HEK293 (cell line): ENCODE measurements around the gene IFT122.

Experiments
- CTCF ChIA-PET: fragments of 350-600 bp; formaldehyde crosslinking; extraction: SDS; loops from one replicate; lab custom pipeline; 2021; ENCODE audit warnings: antibody characterized with exemption; lab: Yijun Ruan, JAX
- POLR2A ChIA-PET: fragments of 300-600 bp; formaldehyde crosslinking; extraction: SDS; loops from one replicate; lab custom pipeline; 2020; ENCODE audit warnings: antibody characterized with exemption, inconsistent platforms; lab: Yijun Ruan, JAX
- H3K27ac ChIP-seq: fragments of 200-500 bp; sonication (Bioruptor generic); 2 replicates; pipeline ENCODE4 v1.5.1; 2014; ENCODE audit warnings: low read depth, low read length, control low read depth, inconsistent platforms; ENCODE audit errors: extremely low read depth
- H3K36me3 ChIP-seq, 2 experiments: fragments of 200-500 bp in 1 of 2; sonication (Bioruptor generic) in 1 of 2; 1 replicate in 1 of 2; 2 replicates in 1 of 2; pipeline ENCODE4 v1.5.1; 2014 to 2017; ENCODE audit warnings: inconsistent platforms in 2 of 2, low read length in 2 of 2; ENCODE audit not compliant: control insufficient read depth in 2 of 2, insufficient read depth in 1 of 2
- H3K4me1 ChIP-seq: fragments of 200-500 bp; sonication (Bioruptor generic); 2 replicates; pipeline ENCODE4 v1.5.1; 2014; ENCODE audit warnings: mild to moderate bottlenecking, low read length, inconsistent platforms; ENCODE audit not compliant: control insufficient read depth, insufficient read depth
- H3K4me3 ChIP-seq: 2 replicates; pipeline ENCODE4 v1.5.1; 2011; ENCODE audit warnings: low read depth, mild to moderate bottlenecking, control low read depth, low read length, moderate library complexity
- H3K9me3 ChIP-seq: fragments of 200-500 bp; sonication (Bioruptor generic); 2 replicates; pipeline ENCODE4 v1.5.1; 2014; ENCODE audit warnings: low read depth, low read length, inconsistent platforms; ENCODE audit not compliant: control insufficient read depth, insufficient read depth
- GLI4 ChIP-seq: fragments of 450-650 bp; formaldehyde crosslinking; IDR thresholded peaks from 2 replicates; pipeline ENCODE4 v1.5.1; 2016; ENCODE audit warnings: missing biosample characterization, missing genetic modification characterization
- SCRT2 ChIP-seq: fragments of 450-650 bp; formaldehyde crosslinking; IDR thresholded peaks from 2 replicates; pipeline ENCODE4 v1.5.1; 2016; ENCODE audit warnings: missing biosample characterization, missing genetic modification characterization
- SP2 ChIP-seq: fragments of 450-650 bp; formaldehyde crosslinking; IDR thresholded peaks from 2 replicates; pipeline ENCODE4 v1.5.1; 2016; ENCODE audit warnings: missing biosample characterization, missing genetic modification characterization
- TSHZ1 ChIP-seq: fragments of 450-650 bp; formaldehyde crosslinking; IDR thresholded peaks from 2 replicates; pipeline ENCODE4 v1.5.1; 2016; ENCODE audit warnings: missing biosample characterization, missing genetic modification characterization, borderline replicate concordance
- YY1 ChIP-seq: fragments of 450-650 bp; formaldehyde crosslinking; IDR thresholded peaks from 2 replicates; pipeline ENCODE4 v1.5.1; 2018; ENCODE audit warnings: missing biosample characterization, missing genetic modification characterization
- ZBTB1 ChIP-seq: fragments of 450-650 bp; formaldehyde crosslinking; IDR thresholded peaks from 2 replicates; pipeline ENCODE4 v1.5.1; 2016; ENCODE audit warnings: missing biosample characterization, missing genetic modification characterization
- ZBTB6 ChIP-seq: fragments of 450-650 bp; formaldehyde crosslinking; IDR thresholded peaks from 2 replicates; pipeline ENCODE4 v1.5.1; 2017; ENCODE audit warnings: missing biosample characterization, missing genetic modification characterization
- ZIC2 ChIP-seq: fragments of 450-650 bp; formaldehyde crosslinking; IDR thresholded peaks from 2 replicates; pipeline ENCODE4 v1.5.1; 2016; ENCODE audit warnings: missing biosample characterization, missing genetic modification characterization
- ZNF350 ChIP-seq: fragments of 450-650 bp; formaldehyde crosslinking; IDR thresholded peaks from 2 replicates; pipeline ENCODE4 v1.5.0; 2017; ENCODE audit warnings: missing biosample characterization, mild to moderate bottlenecking, missing genetic modification characterization
- ZNF37A ChIP-seq: fragments of 450-650 bp; IDR thresholded peaks from 2 replicates; pipeline ENCODE4 v1.5.1; 2018; ENCODE audit warnings: missing biosample characterization, missing genetic modification characterization
- ZNF529 ChIP-seq: fragments of 450-650 bp; formaldehyde crosslinking; IDR thresholded peaks from 2 replicates; pipeline ENCODE4 v1.5.1; 2017; ENCODE audit warnings: missing genetic modification characterization, missing biosample characterization; ENCODE audit not compliant: insufficient replicate concordance
- ZNF548 ChIP-seq: fragments of 450-650 bp; formaldehyde crosslinking; IDR thresholded peaks from 2 replicates; pipeline ENCODE4 v1.5.1; 2016; ENCODE audit warnings: missing biosample characterization, missing genetic modification characterization
- ZNF621 ChIP-seq: fragments of 450-650 bp; formaldehyde crosslinking; IDR thresholded peaks from 2 replicates; pipeline ENCODE4 v1.5.1; 2017; ENCODE audit warnings: missing biosample characterization, missing genetic modification characterization
- ZNF626 ChIP-seq: fragments of 450-650 bp; sonication (Bioruptor Pico); formaldehyde crosslinking; IDR thresholded peaks from 2 replicates; pipeline ENCODE4 v1.5.1; 2018; ENCODE audit warnings: missing biosample characterization, missing genetic modification characterization, inconsistent platforms
- ZNF776 ChIP-seq: fragments of 450-650 bp; formaldehyde crosslinking; IDR thresholded peaks from 2 replicates; pipeline ENCODE4 v1.5.0; 2017; ENCODE audit warnings: missing biosample characterization, missing genetic modification characterization, borderline replicate concordance
- ZNF791 ChIP-seq: fragments of 450-650 bp; formaldehyde crosslinking; IDR thresholded peaks from 2 replicates; pipeline ENCODE4 v1.5.1; 2016; ENCODE audit warnings: missing biosample characterization, missing genetic modification characterization
- ZNF837 ChIP-seq: fragments of 450-650 bp; formaldehyde crosslinking; IDR thresholded peaks from 2 replicates; pipeline ENCODE4 v1.5.1; 2016; ENCODE audit warnings: missing biosample characterization, missing genetic modification characterization
- TF ChIP-seq, protein P1 (sequence below): fragments of 450-650 bp; formaldehyde crosslinking; IDR thresholded peaks from 2 replicates; pipeline ENCODE4 v1.5.1; 2016; ENCODE audit warnings: missing biosample characterization, missing genetic modification characterization, low read depth
- TF ChIP-seq, protein P2 (sequence below): fragments of 450-650 bp; formaldehyde crosslinking; conservative IDR thresholded peaks from 2 replicates; pipeline ENCODE4 v1.5.1; 2016; ENCODE audit warnings: low read depth, missing biosample characterization, missing genetic modification characterization

The IFT122 gene

GRCh38 chr3:129517516-129517915 is 77.5 kb downstream of the IFT122 start (continued):
- TF ChIP-seq, protein P1, sequence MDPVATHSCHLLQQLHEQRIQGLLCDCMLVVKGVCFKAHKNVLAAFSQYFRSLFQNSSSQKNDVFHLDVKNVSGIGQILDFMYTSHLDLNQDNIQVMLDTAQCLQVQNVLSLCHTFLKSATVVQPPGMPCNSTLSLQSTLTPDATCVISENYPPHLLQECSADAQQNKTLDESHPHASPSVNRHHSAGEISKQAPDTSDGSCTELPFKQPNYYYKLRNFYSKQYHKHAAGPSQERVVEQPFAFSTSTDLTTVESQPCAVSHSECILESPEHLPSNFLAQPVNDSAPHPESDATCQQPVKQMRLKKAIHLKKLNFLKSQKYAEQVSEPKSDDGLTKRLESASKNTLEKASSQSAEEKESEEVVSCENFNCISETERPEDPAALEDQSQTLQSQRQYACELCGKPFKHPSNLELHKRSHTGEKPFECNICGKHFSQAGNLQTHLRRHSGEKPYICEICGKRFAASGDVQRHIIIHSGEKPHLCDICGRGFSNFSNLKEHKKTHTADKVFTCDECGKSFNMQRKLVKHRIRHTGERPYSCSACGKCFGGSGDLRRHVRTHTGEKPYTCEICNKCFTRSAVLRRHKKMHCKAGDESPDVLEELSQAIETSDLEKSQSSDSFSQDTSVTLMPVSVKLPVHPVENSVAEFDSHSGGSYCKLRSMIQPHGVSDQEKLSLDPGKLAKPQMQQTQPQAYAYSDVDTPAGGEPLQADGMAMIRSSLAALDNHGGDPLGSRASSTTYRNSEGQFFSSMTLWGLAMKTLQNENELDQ (tag by site-specific recombination) = no peak
- TF ChIP-seq SP2 (no peak), ZBTB1 (tag by site-specific recombination) (no peak), GLI4 (tag by site-specific recombination) (no peak), TSHZ1 (tag by site-specific recombination) (no peak), ZNF776 (no peak)
- TF ChIP-seq, all 188 proteins: peak for 0

DNA sequence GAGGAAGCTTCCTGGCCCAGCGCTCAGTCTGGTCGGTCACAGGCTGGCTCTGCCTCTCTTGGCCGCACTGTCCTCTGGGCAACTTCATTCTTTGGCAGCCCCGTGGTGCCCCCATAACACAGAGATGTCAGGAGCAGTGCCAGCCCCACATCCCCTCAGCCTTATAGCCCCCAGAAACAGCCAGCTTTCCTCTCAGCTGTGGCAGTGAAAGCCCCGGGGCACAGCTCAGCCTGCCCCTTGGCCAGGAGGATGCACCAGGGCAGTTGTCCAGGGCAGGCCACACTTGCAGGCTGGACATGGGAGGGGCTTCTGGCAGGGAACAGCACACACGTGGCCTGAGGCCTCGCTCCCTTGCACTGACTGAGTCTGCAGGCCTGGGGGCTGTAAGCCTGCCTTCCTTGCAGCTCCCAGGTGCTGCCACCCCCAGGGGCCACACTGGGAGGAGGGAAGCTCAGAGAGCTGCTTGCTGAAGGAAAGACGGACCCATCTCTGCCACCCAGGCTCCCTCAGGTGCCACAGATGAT is 78.1 kb downstream of the IFT122 start:
- CTCF ChIA-PET = no interaction called here

GRCh38 chr3:129518581-129518980 is 78.6 kb downstream of the IFT122 start:
- H3K4me3 ChIP-seq = no peak overlapping the region
- H3K36me3 ChIP-seq = peaks cover 0 to 8% of the 10 kb centered on the region in 2 experiments; a peak in 1 of 3 replicates
- H3K27ac ChIP-seq = no peak overlapping the region
- CTCF ChIA-PET = no interaction called here
- no peaks in the 10 kb centered on the region for H3K4me1 ChIP-seq
- no peaks in the 10 kb centered on the region for H3K9me3 ChIP-seq
- POLR2A ChIA-PET = no interaction called here
- TF ChIP-seq ZIC2 (peak; percentile 17; the same call in 1 of the 2 replicates), ZNF37A (tag by site-specific recombination) (no peak)

More for the DNA sequence above, 78.1 kb downstream of the IFT122 start:
- TF ChIP-seq SCRT2 (tag by site-specific recombination) = no peak
- no peak for TF ChIP-seq ZNF791 (tag by site-specific recombination)
- TF ChIP-seq ZNF350 = no peak
- TF ChIP-seq YY1 (tag by site-specific recombination) = no peak
- Histone ChIP-seq H3K36me3 (peaks cover 0 to 8% of the 10 kb centered on the region in 2 experiments; a peak in 1 of 3 replicates), H3K4me1 (no peaks in the 10 kb centered on the region), H3K4me3 (no peak overlapping the region), H3K9me3 (no peaks in the 10 kb centered on the region), H3K27ac (no peak overlapping the region)
- POLR2A ChIA-PET = no interaction called here

GRCh38 chr3:129519449-129519848 is 79.4 kb downstream of the IFT122 start:
- Histone ChIP-seq H3K27ac (no peak overlapping the region), H3K9me3 (no peaks in the 10 kb centered on the region), H3K4me3 (no peak overlapping the region), H3K36me3 (peaks cover 0 to 8% of the 10 kb centered on the region in 2 experiments; a peak in 1 of 3 replicates), H3K4me1 (no peaks in the 10 kb centered on the region)
- ChIA-PET POLR2A (no interaction called here), CTCF (no interaction called here)
- TF ChIP-seq ZNF837 (tag by site-specific recombination) (no peak), ZNF529 (tag by site-specific recombination) (no peak), ZNF621 (tag by site-specific recombination) (no peak), ZNF626 (tag by site-specific recombination) (no peak), ZBTB6 (tag by site-specific recombination) (no peak), ZNF548 (tag by site-specific recombination) (no peak)
- TF ChIP-seq, protein P2, sequence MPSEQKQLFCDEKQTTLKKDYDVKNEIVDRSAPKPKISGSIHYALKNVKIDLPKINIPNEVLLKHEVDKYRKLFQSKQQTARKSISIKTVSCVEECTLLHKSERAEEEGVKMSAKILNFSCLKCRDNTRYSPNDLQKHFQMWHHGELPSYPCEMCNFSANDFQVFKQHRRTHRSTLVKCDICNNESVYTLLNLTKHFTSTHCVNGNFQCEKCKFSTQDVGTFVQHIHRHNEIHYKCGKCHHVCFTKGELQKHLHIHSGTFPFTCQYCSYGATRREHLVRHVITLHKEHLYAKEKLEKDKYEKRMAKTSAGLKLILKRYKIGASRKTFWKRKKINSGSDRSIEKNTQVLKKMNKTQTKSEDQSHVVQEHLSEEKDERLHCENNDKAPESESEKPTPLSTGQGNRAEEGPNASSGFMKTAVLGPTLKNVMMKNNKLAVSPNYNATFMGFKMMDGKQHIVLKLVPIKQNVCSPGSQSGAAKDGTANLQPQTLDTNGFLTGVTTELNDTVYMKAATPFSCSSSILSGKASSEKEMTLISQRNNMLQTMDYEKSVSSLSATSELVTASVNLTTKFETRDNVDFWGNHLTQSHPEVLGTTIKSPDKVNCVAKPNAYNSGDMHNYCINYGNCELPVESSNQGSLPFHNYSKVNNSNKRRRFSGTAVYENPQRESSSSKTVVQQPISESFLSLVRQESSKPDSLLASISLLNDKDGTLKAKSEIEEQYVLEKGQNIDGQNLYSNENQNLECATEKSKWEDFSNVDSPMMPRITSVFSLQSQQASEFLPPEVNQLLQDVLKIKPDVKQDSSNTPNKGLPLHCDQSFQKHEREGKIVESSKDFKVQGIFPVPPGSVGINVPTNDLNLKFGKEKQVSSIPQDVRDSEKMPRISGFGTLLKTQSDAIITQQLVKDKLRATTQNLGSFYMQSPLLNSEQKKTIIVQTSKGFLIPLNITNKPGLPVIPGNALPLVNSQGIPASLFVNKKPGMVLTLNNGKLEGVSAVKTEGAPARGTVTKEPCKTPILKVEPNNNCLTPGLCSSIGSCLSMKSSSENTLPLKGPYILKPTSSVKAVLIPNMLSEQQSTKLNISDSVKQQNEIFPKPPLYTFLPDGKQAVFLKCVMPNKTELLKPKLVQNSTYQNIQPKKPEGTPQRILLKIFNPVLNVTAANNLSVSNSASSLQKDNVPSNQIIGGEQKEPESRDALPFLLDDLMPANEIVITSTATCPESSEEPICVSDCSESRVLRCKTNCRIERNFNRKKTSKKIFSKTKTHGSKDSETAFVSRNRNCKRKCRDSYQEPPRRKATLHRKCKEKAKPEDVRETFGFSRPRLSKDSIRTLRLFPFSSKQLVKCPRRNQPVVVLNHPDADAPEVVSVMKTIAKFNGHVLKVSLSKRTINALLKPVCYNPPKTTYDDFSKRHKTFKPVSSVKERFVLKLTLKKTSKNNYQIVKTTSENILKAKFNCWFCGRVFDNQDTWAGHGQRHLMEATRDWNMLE (tag by site-specific recombination) = no peak
